Natural killer cell treated with Interleukin-12 subunit alpha and Interleukin-12 subunit beta and Interleukin-15 and Interleukin-18, amount 100 ng/mL, for 72 hours (primary cell): ENCODE results near the gene SNRNP40. TPM values are rescaled to one million over a fixed set of nuclear protein-coding genes. Genes with fewer than 3 reads are reported as not detected.

Experiments
- ATAC-seq, 2 donors: fragments of 150-1000 bp; cut with Tn5 transposase in 1 of 2; sonication (Bioruptor Pico), chemical (Tn5 transposase) in 1 of 2; 2 replicates each; pipeline ENCODE4 v1.10.0; 2021
- DNase-seq: peaks from one replicate; pipeline ENCODE4 v3.0.0; 2022; ENCODE audit warnings: low spot score
- H3K27ac Mint-ChIP-seq, 2 donors: 1 replicate in 1 of 2; 2 replicates in 1 of 2; pipeline ENCODE4 v1.8.0; 2022; ENCODE audit warnings: mixed read lengths in 2 of 2, mild to moderate bottlenecking in 1 of 2, moderate library complexity in 1 of 2
- H3K27me3 Mint-ChIP-seq, 2 donors: 1 replicate in 1 of 2; 2 replicates in 1 of 2; pipeline ENCODE4 v1.8.0; 2022; ENCODE audit warnings: mixed read lengths in 2 of 2
- H3K36me3 Mint-ChIP-seq: one replicate; pipeline ENCODE4 v1.8.0; 2022; ENCODE audit warnings: mixed read lengths
- H3K4me1 Mint-ChIP-seq, 2 donors: 1 replicate in 1 of 2; 2 replicates in 1 of 2; pipeline ENCODE4 v1.8.0; 2022; ENCODE audit warnings: low read depth in 2 of 2, mixed read lengths in 2 of 2, mild to moderate bottlenecking in 1 of 2
- H3K4me3 Mint-ChIP-seq: one replicate; pipeline ENCODE4 v1.8.0; 2022; ENCODE audit warnings: mixed read lengths
- H3K9me3 Mint-ChIP-seq: 2 replicates; pipeline ENCODE4 v1.8.0; 2022; ENCODE audit warnings: mixed read lengths
- total RNA-seq, 2 donors: library from RNA; stranded (reverse); gene quantifications; one replicate each; pipeline ENCODE4 v1.2.3, GENCODE V29; 2022

SNRNP40 gene
- total RNA-seq, 2 donors from 2014 or later: 81.1 to 107 TPM

GRCh38 chr1:31234123-31234708 lies 62.4 kb downstream of the SNRNP40 start:
- H3K9me3 Mint-ChIP-seq: no peaks in the 10 kb centered on the region
- no peaks in the 10 kb centered on the region for H3K36me3 Mint-ChIP-seq
- H3K4me3 Mint-ChIP-seq: no peak overlapping the region
- DNase-seq: no peak
- H3K27ac Mint-ChIP-seq: no peak overlapping the region
- H3K4me1 Mint-ChIP-seq: peaks cover 5 to 6% of the 10 kb centered on the region in 2 donors
- ATAC-seq: no peak
- peaks cover 32 to 34% of the 10 kb centered on the region in 2 donors for H3K27me3 Mint-ChIP-seq

- Mint-ChIP-seq H3K9me3 (no peaks in the 10 kb centered on the region), H3K4me3 (no peak overlapping the region), H3K27me3 (peaks cover 20% of the 10 kb centered on the region in 2 donors), H3K4me1 (no peaks in the 10 kb centered on the region), H3K36me3 (no peaks in the 10 kb centered on the region), H3K27ac (no peak overlapping the region)
- no peak for DNase-seq
- ATAC-seq: no peak
Observed at GRCh38 chr1:31232689-31233088, 63.9 kb downstream of the SNRNP40 start.

- Mint-ChIP-seq H3K27me3 (peaks cover 17 to 19% of the 10 kb centered on the region in 2 donors), H3K36me3 (no peaks in the 10 kb centered on the region), H3K27ac (no peak overlapping the region), H3K9me3 (no peaks in the 10 kb centered on the region), H3K4me3 (no peak overlapping the region), H3K4me1 (no peaks in the 10 kb centered on the region)
- ATAC-seq: no peak
- DNase-seq: no peak
Observed at GRCh38 chr1:31231802-31232201, 64.8 kb downstream of the SNRNP40 start.

GRCh38 chr1:31230378-31230777 lies 66.2 kb downstream of the SNRNP40 start:
- Mint-ChIP-seq H3K4me3 (no peak overlapping the region), H3K4me1 (no peaks in the 10 kb centered on the region), H3K9me3 (no peaks in the 10 kb centered on the region), H3K36me3 (no peaks in the 10 kb centered on the region), H3K27me3 (peaks cover 10 to 13% of the 10 kb centered on the region in 2 donors), H3K27ac (no peak overlapping the region)
- DNase-seq (no peak), ATAC-seq (no peak)

GRCh38 chr1:31228986-31229385 lies 67.6 kb downstream of the SNRNP40 start:
- H3K4me1 Mint-ChIP-seq: no peaks in the 10 kb centered on the region
- H3K9me3 Mint-ChIP-seq: no peaks in the 10 kb centered on the region
- H3K27me3 Mint-ChIP-seq: no peaks in the 10 kb centered on the region
- no peak overlapping the region for H3K27ac Mint-ChIP-seq
- no peaks in the 10 kb centered on the region for H3K36me3 Mint-ChIP-seq
- no peak overlapping the region for H3K4me3 Mint-ChIP-seq
- no peak for DNase-seq
- ATAC-seq: no peak

GRCh38 chr1:31227891-31228568 lies 68.6 kb downstream of the SNRNP40 start:
- Mint-ChIP-seq H3K36me3 (no peaks in the 10 kb centered on the region), H3K27ac (no peak overlapping the region), H3K9me3 (no peaks in the 10 kb centered on the region)

GRCh38 chr1:31224068-31224467 lies 72.5 kb downstream of the SNRNP40 start:
- H3K9me3 Mint-ChIP-seq: no peaks in the 10 kb centered on the region
- ATAC-seq (no peak), DNase-seq (no peak)
- H3K4me1 Mint-ChIP-seq: no peaks in the 10 kb centered on the region
- H3K27me3 Mint-ChIP-seq: no peaks in the 10 kb centered on the region
- no peaks in the 10 kb centered on the region for H3K36me3 Mint-ChIP-seq
- H3K4me3 Mint-ChIP-seq: no peak overlapping the region
- no peak overlapping the region for H3K27ac Mint-ChIP-seq

More at GRCh38 chr1:31227891-31228568, 68.6 kb downstream of the SNRNP40 start:
- Mint-ChIP-seq H3K4me3 (no peak overlapping the region), H3K27me3 (no peaks in the 10 kb centered on the region), H3K4me1 (no peaks in the 10 kb centered on the region)
- ATAC-seq (peak in 1 of 2 donors; percentile 25), DNase-seq (no peak)

- Mint-ChIP-seq H3K27ac (no peak overlapping the region), H3K36me3 (no peaks in the 10 kb centered on the region), H3K27me3 (no peaks in the 10 kb centered on the region), H3K4me1 (no peaks in the 10 kb centered on the region), H3K4me3 (no peak overlapping the region), H3K9me3 (no peaks in the 10 kb centered on the region)
- ATAC-seq (no peak), DNase-seq (no peak)
Observed at GRCh38 chr1:31222176-31222575, 74.4 kb downstream of the SNRNP40 start.

- Mint-ChIP-seq H3K4me3 (no peak overlapping the region), H3K27me3 (no peaks in the 10 kb centered on the region), H3K27ac (no peak overlapping the region), H3K36me3 (no peaks in the 10 kb centered on the region), H3K4me1 (no peaks in the 10 kb centered on the region), H3K9me3 (no peaks in the 10 kb centered on the region)
- DNase-seq (no peak), ATAC-seq (no peak)
Observed at GRCh38 chr1:31221072-31221471, 75.5 kb downstream of the SNRNP40 start.

- no peak overlapping the region for H3K4me3 Mint-ChIP-seq
- H3K36me3 Mint-ChIP-seq: no peaks in the 10 kb centered on the region
- H3K27me3 Mint-ChIP-seq: peaks cover 1 to 3% of the 10 kb centered on the region in 2 donors
- no peak for ATAC-seq
- no peak for DNase-seq
- no peaks in the 10 kb centered on the region for H3K9me3 Mint-ChIP-seq
- no peak overlapping the region for H3K27ac Mint-ChIP-seq
- H3K4me1 Mint-ChIP-seq: no peaks in the 10 kb centered on the region
Observed at GRCh38 chr1:31219489-31219888, 77.1 kb downstream of the SNRNP40 start.

- Mint-ChIP-seq H3K9me3 (no peaks in the 10 kb centered on the region), H3K4me3 (no peak overlapping the region), H3K36me3 (no peaks in the 10 kb centered on the region), H3K27me3 (peaks cover 3 to 7% of the 10 kb centered on the region in 2 donors), H3K27ac (no peak overlapping the region), H3K4me1 (no peaks in the 10 kb centered on the region)
- no peak for DNase-seq
- no peak for ATAC-seq
Observed at GRCh38 chr1:31218705-31219104, 77.9 kb downstream of the SNRNP40 start.

GRCh38 chr1:31216016-31216415 lies 80.6 kb downstream of the SNRNP40 start:
- Mint-ChIP-seq H3K9me3 (no peaks in the 10 kb centered on the region), H3K27ac (no peak overlapping the region), H3K4me1 (no peaks in the 10 kb centered on the region), H3K27me3 (peaks cover 3 to 7% of the 10 kb centered on the region in 2 donors), H3K36me3 (no peaks in the 10 kb centered on the region), H3K4me3 (no peak overlapping the region)
- DNase-seq (peak; percentile 39), ATAC-seq (no peak)

- Mint-ChIP-seq H3K36me3 (no peaks in the 10 kb centered on the region), H3K4me1 (no peaks in the 10 kb centered on the region), H3K4me3 (no peak overlapping the region), H3K9me3 (no peaks in the 10 kb centered on the region), H3K27me3 (peaks cover 3 to 7% of the 10 kb centered on the region in 2 donors), H3K27ac (no peak overlapping the region)
- DNase-seq (no peak), ATAC-seq (no peak)
Observed at GRCh38 chr1:31215065-31215570, 81.5 kb downstream of the SNRNP40 start.

GRCh38 chr1:31214316-31215064 lies 82.1 kb downstream of the SNRNP40 start:
- ATAC-seq (no peak), DNase-seq (no peak)
- Mint-ChIP-seq H3K27me3 (peaks cover 3 to 7% of the 10 kb centered on the region in 2 donors), H3K27ac (no peak overlapping the region), H3K9me3 (no peaks in the 10 kb centered on the region), H3K4me3 (no peak overlapping the region), H3K4me1 (no peaks in the 10 kb centered on the region), H3K36me3 (no peaks in the 10 kb centered on the region)
